ENCODE data around the gene TTLL13.

GRCh38 chr15:90264671-90265070, 15.3 kb downstream of the TTLL13 start:
- no peak for TF ChIP-seq CTCF (IDR thresholded peaks at IDR 0.05; ENCODE audit: low read length)
- no peak for TF ChIP-seq EZH2 (IDR thresholded peaks at IDR 0.05; ENCODE audit: borderline replicate concordance, low read length)
